GM12892 (cell line): ENCODE measurements around the gene PLPPR4.

Source experiments
- POLR2A ChIP-seq: IDR thresholded peaks from 2 replicates; pipeline ENCODE4 v1.6.1; 2011; ENCODE audit warnings: low read depth, low read length, control low read depth
- POLR2AphosphoS5 ChIP-seq: IDR thresholded peaks from 2 replicates; pipeline ENCODE4 v1.6.1; 2011; ENCODE audit warnings: low read depth, low read length, control low read depth
- TAF1 ChIP-seq: IDR thresholded peaks from 2 replicates; pipeline ENCODE4 v1.6.1; 2011; ENCODE audit warnings: low read depth, mild to moderate bottlenecking, control low read depth, low read length, borderline replicate concordance

- TF ChIP-seq POLR2AphosphoS5, result no peak
- TF ChIP-seq POLR2A, result no peak
- TF ChIP-seq TAF1, result no peak
Observed at GRCh38 chr1:99332561-99332960, 68.3 kb downstream of the PLPPR4 start.
